GM13977 (cell line): ENCODE measurements around the gene DYNLL1.
A peak's percentile ranks its signal among the peaks of the same experiment; 100 is the strongest.

Source experiments
- DNase-seq: peaks from one replicate; pipeline ENCODE4 v3.0.0; 2012; ENCODE audit warnings: low spot score
- CTCF ChIP-seq: IDR thresholded peaks from 2 replicates; pipeline ENCODE4 v1.5.1; 2012; ENCODE audit warnings: mild to moderate bottlenecking, control low read depth; ENCODE audit not compliant: insufficient read depth; ENCODE audit errors: extremely low read depth, missing control alignments
- in situ Hi-C: fragments of 300-500 bp; cut with MboI; formaldehyde crosslinking; loops from one replicate; pipeline ENCODE4 v1.12.0; 2022; ENCODE audit warnings: low sequenced_read_pairs, low pct_unique_long_range_greater_than_20kb, mixed read lengths, inconsistent platforms; ENCODE audit not compliant: unreplicated experiment

Gene DYNLL1

GRCh38 chr12:120532701-120533238 lies 36.9 kb downstream of the DYNLL1 start:
- in situ Hi-C loops: no loop called here
- no peak for TF ChIP-seq CTCF
- peak; percentile 52 for DNase-seq

- no peak for TF ChIP-seq CTCF
- peak; percentile 95 for DNase-seq
- in situ Hi-C loops: no loop called here
These were observed 38.3 kb downstream of the DYNLL1 start, which contains the start of gene RNF10 for GRCh38 chr12:120534203-120534702. RNF10 (plus strand) TSS chr12:120534356; CDS start chr12:120534812, 456 bp downstream.

- in situ Hi-C loops: no loop called here
- DNase-seq: peak; percentile 77
- TF ChIP-seq CTCF: peak; percentile 15
These were observed 39.1 kb downstream of the DYNLL1 start for GRCh38 chr12:120534703-120535655.

GRCh38 chr12:120536064-120536791 lies 40.3 kb downstream of the DYNLL1 start:
- peak; percentile 34 for DNase-seq
- no peak for TF ChIP-seq CTCF
- in situ Hi-C loops: no loop called here

- DNase-seq: no peak
- in situ Hi-C loops: no loop called here
- no peak for TF ChIP-seq CTCF
These were observed 41.9 kb downstream of the DYNLL1 start for GRCh38 chr12:120537856-120538220.
